ENCODE measurements around the gene SEC23B.
"Not testable (repeated sequence)": the region's sequence is repeated elsewhere in the genome, so short reads cannot be mapped to it uniquely, and the experiment has no call there.

Gene SEC23B

DNA sequence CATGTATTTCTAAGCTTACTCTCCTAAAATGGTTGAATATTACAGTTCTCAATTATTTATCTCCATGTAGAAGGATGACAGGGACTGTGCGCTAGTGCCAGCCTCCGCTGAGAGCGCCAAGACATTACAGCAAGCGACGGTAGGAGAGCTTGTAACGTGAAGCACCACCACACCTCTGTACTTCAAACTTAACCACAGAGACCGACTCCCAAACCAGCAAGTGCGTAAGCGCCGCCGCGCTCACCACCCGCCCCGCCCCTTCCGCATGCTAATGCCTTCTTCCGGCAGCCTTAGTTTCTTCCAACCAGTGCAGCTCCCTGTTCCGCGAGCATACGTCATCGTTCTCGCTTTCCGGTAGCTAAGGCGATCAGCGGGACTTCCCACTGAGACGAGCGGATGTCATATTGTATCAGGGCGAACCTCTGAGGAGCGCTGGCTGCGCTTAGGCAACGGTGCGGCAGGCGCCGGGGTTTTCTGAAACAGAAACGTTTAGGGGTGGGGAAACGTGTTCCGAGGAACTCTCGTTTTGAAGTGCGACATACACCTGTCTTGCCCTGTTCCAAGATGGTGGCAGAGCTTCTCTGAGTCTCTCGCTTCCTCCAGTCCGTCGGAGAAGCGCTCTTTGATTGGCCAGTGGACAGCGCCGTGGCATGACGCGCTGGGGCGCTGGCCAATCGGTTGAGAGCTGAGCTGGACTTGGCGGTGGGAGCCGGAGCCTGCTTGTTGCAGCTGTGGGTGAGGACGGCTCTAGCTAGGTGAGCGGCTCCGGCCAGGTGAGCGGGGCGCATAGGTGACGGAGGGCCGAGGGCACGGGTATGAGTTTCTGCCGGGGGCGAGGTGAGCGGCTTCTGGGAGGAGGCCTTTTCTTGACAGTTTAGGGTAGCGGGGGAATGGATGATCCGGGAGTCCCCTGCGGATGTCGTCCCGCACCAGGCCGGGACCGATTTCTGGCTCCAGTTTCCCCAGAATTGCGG is at the start of gene SEC23B:
SEC23B (plus strand) TSS at position 723 of the 974 bp plus-strand sequence. CDS start 2,896 bp downstream, outside the sequence.
- peak; percentile 96 for DNase-seq (ENCODE audit: low read depth)

DNA sequence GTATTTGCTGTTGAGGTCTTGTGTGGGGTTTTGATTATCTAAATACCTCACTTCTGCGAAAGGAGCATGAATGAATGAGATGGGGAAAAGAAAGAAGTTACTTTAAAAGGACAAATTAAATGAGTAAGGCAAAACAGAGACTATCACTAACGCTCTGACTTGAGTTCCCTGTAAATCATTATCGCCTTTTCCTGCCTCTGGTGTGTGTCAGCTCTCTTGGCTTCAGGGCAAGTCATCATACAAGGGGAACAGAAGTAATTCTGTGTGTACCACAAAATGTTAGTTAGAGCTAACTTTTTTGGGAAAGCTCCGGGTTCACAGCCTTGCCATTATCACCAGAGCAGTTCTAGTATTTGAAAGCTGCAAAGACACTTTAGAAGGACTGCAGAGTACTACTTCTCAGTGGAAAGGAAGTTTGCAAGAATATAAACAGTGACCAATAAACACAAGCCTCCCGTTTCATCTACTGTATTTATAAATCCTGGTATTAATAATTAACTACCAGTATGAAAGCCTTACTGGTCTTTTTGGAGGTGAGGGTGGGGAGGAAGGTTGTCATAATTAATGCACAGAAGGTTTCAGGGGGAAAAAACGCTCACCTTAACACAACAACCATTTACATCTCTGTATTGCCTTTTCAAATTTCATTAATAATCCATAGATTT is 42.1 kb upstream of the SEC23B start:
- no peak for DNase-seq (ENCODE audit: low read depth)

DNA sequence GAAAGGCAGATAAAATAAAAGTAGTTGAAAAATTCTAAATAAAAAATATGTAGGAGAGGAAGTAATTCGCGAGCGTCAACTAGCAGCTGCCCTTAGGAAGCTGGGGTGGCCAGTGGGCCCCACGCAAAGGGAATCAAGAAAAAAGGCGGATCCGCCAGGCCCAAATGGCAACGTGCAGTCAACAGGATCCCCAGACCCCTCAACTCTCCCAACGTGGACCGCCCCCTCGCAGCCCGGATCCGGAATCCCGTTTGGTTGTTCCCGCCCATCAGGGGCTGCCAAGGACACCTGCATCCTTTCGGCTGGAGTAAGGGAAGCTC is 41.2 kb upstream of the SEC23B start:
- DNase-seq (ENCODE audit: low read depth): no peak

DNA sequence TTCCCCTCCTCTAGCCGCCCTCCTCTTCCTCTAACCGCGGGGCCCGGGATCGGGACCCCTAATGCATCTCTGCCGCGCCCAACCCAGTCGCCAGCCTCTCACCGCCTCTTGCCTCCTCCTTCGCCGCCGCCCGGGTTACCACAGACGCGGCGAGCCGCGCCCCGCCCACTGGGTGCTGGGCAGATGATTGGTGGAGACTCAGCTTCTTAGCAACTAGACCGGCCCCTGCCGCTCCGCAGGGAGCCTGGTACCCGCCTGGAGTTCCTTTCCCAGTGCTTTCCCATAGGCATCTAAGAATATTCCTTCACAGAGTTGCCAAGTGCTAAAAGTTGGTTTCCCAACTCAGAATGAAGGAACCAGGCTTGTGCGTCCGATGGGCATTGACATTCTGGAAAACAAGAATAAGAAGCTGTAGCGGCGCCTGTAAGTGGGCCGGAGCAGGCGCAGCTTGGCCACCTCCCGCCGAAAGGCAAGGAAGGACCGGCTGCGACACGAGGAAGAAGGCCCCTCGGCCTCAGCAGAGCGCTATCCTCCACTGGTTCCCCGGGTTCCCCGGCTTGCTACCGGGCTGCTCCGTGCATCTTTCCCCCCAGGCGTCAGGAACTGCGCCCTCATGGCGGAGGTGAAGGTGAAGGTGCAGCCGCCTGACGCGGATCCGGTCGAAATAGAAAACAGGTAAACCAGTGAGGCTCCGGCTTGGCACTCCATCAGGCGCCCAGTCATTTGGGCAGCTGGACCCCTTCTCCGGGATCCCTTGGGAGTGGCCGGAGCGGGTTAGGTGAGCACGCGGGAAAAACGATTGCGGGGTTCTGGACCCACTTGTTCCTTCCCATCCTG is 40.6 kb upstream of the SEC23B start, which contains the start of the genes DZANK1 and POLR3F:
DZANK1 (minus strand) TSS at position 137 of the 837 bp plus-strand sequence. CDS start 1,672 bp downstream, outside the sequence.
POLR3F (plus strand) TSS at position 497 of the 837 bp plus-strand sequence; CDS start at position 614, 117 bp downstream.
- peak; percentile 85 for DNase-seq (ENCODE audit: low read depth)

DNA sequence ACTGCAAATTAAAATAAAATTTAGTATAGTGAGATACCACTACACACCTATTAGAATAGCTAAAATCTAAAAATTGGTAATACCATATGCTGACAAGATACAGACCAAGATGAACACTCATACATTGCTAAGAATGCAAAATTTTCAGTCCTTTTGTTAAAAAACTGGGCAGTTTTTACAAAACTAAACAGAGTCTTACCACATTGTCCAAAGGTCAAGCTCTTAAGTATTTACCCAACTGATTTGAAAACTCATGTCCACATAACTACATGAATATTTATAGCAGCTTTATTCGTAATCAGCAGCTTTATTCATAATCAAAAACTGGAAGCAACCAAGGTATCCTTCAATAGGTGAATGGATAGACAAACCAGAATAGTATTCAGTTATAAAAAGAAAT is 30.5 kb upstream of the SEC23B start:
- DNase-seq (ENCODE audit: low read depth): no peak

DNA sequence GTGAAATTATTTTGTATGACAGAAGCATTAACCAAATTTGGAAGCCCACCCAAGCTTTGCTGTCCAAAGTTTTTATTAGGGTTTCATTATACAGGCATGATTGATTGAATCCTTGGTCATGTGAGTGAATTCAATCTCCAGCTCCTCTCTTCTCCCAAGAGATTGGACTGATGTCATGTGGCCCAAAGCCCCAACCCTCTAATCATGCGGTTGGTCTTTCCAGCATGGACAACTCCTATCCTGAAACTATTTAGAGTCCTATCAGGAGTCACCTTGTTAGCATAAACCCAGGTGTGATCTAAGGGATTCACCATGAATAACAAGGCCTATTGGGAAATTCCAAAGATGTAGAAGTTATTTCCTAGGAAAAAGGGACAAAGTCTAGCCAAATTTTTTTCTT is 29.9 kb upstream of the SEC23B start:
- DNase-seq (ENCODE audit: low read depth): no peak

DNA sequence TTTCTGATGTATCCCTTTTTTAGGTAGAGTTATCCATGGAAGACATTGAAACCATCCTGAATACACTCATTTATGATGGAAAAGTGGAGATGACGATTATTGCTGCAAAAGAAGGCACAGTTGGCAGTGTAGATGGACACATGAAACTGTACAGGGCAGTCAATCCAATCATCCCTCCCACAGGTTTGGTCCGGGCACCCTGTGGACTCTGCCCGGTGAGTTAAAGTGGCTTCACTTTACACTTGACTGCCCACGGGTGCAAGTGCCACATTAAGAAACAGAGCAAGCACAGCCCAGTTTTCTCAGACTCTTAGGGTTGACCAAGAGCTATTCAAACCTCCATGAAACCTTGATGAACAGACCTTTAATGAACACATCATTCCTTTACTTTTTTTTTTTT is 26.1 kb upstream of the SEC23B start:
- DNase-seq (ENCODE audit: low read depth): no peak

DNA sequence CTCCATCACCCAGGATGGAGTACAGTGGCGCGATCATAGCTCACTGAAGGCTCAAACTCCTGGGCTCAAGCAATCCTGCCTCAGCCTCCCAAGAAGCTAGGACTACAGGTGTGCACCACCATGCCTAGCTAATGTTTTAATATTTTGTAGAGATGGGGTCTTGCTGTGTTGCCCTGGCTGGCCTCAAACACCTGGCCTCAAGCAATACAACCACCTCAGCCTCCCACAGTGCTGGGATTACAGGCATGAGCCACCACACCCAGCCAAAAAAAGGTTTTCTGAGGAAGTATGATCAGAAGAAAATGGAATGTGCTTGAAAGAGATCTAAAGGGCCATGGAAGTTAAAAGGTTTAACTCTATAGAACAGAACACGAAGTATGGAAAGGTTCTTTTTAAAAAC is 19.4 kb upstream of the SEC23B start:
- DNase-seq (ENCODE audit: low read depth): no peak

DNA sequence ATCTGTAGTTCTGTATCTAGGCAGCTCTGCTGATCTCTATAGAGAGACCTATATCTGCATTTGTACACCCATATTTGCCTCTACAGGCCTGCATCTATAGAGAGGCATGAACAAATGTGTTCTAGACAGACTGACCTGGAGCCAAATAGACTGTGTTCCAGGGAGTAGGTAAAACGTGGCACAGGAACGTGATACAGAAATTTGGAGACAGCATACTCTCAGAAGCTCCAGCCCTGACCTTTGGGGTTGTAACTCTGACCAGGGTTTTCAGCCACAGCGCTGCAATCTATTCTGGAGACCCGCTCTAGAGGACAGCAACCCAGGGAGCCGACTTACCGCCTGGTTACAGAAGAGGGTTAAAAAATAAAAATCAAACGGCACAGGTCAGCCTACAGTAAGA is 11.7 kb upstream of the SEC23B start:
- no peak for DNase-seq (ENCODE audit: low read depth)

DNA sequence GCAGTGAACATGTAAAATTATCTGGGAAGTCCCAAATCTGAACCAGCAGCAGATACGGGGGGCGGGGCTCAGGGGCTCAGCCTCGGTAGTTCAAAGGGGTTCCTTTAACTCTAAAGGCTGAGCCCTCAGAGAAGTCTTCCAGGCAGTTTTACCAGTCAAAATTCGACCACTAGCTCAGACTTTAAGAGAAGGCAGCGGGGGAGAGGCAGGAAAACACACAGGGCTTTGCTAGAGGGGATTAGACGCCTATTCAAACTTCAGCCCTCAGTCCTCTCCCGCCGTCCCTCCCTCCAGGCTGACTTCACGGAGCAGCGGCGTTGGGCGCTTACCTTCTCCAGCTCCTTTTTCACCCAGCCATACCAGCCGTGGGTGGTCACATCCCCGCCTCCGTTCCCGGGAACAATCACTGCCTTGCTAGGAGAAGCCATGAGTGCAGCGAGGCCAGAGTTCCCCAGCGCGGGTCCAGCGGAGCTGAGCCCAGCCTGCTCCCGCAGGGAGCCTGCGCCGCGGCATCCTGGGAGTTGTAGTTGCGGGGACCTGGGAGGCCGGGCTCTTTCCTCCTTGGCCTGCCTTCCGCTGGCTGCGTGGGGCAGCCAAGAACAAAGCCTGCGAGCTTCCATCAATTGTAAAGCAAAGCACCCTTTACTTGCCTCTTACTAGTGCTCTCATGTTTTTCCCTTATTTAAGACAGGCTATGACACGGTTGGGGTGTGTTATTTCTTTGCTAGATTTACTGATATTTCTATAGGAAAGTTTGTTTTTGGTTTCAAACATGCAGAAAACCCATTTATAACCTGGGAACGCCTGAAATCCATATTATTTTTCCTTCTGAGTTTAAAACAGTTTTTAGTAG is 10.8 kb upstream of the SEC23B start, which contains the start of gene RBBP9:
RBBP9 (minus strand) TSS at position 486 of the 853 bp plus-strand sequence; CDS start at position 428, 58 bp downstream.
- DNase-seq (ENCODE audit: low read depth): peak; percentile 48

DNA sequence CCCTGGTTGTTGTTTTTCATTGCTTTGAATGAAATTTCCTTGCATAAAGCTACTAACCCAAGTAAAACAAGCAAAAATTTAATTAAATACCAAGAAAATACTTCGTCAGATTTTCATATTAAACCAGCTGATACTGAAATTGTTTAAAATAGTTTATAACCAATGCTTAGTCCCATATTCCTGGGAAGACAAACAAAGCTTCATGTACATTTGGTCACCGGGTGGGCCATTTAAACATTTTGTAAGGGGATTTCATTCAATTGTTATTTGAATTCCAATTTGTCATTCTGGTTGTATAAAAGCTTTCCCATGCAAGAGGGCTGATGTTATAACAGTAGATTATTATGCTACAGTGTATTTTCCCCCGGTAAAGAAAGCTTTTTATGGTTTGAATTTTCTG is 10.1 kb upstream of the SEC23B start:
- DNase-seq (ENCODE audit: low read depth): no peak

DNA sequence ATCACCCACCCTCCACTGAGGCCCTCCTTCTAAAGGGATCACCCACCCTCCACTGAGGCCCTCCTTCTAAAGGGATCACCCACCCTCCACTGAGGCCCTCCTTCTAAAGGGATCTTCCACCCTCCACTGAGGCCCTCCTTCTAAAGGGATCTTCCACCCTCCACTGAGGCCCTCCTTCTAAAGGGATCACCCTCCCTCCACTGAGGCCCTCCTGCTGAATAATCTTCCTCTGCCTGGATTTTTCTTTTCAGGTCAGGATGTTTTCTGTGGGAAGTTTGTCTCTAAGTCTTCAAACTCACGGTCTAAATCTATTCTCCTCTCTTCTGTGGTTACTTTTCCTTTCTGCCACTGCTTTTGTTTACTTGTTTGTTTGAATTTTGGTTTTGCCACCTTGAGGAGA is 6.1 kb upstream of the SEC23B start:
- DNase-seq (ENCODE audit: low read depth): not testable (repeated sequence)

DNA sequence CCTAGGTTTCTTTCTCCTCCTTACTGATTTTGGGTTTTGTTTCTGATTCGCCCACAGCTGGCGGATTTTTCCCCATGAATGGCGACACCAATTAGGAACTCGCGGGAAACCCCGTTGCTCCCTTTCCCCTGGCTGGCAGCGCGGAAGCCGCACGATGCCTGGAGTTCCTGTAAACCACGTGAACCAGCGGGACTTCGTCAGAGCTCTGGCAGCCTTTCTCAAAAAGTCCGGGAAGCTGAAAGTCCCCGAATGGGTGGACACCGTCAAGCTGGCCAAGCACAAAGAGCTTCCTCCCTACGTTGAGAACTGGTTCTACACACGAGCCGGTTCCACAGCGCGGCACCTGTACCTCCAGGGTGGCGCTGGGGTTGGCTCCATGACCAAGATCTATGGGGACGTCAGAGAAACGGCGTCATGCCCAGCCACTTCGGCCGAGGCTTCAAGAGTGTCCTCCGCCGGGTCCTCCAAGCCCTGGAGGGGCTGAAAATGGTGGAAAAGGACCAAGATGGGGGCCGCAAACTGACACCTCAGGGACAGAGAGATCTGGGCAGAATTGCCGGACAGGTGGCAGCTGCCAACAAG is 3.2 kb upstream of the SEC23B start:
- no peak for DNase-seq (ENCODE audit: low read depth)

DNA sequence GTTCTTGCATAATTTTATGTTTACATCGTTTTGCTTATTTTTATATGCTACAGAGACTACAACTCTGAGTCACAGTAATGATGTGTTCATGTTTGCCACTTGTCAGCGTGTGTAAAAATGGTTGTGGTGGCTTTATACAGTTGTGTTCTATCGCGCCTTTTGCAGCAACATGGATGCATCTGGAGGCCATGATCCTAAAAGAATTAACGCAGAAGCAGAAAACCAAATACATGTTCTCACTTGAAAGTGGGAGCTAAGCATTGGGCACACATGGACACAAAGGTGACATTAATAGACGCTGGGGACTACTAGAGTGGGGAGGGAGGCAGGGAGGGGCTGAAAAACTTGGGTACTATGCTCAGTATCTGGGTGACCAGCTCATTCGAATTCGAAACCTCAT is 996 bp upstream of the SEC23B start:
- no peak for DNase-seq (ENCODE audit: low read depth)

DNA sequence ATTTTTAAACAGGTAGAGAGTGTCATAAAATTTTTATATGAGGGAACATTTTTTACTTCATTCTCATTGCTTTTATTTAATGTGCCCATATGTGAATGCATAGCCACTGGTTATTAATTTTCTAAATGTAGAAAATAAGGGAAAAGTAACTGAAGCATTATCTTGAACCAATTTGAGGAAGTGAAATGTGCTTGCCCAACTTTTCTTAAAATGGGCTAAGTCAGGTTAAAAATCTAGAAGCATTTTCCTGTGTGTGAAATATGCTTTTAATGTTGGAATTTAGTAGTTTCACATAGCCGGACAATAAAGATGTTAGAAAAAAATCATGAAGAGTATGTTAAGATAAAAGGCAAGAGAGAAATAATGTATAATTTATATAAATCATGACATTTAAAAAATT is 3.8 kb downstream of the SEC23B start:
- no peak for DNase-seq (ENCODE audit: low read depth)

DNA sequence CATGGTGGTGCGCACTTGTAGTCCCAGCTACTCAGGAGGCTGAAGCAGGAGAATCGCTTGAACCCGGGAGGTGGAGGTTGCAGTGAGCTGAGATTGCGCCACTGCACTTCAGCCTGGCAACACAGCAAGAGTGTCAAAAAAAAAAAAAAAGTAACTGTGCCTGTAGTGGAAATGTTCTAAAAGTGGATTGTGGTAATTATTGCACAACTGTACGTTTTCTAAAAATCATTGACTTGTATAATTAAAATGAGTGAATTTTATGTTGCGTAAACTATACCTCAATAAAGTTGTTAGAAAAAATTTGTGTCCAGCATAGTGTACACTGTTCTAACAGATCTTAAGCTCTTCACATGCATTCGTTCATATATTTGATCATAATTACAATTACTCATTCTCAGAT is 5.5 kb downstream of the SEC23B start:
- no peak for DNase-seq (ENCODE audit: low read depth)

DNA sequence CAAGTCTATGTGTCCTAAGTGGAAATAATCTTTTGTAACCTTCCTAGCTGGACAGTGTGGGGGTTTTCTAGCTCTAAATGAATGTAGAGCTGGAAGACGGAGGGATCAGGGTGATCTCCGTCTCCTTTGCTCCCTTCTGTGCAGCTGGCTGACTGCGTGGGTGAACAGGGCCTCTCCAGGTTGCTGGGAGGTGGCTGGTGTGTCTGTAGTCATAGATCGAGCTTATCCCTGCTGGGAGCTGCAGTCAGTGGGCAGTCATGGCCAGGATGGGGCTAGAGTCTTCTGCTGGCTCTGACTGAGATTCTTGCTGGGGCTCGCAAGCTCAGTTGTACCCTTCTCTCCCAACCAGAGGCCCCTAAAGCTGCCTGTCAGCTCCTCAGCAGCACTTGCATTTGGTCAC is 6.4 kb downstream of the SEC23B start:
- no peak for DNase-seq (ENCODE audit: low read depth)

DNA sequence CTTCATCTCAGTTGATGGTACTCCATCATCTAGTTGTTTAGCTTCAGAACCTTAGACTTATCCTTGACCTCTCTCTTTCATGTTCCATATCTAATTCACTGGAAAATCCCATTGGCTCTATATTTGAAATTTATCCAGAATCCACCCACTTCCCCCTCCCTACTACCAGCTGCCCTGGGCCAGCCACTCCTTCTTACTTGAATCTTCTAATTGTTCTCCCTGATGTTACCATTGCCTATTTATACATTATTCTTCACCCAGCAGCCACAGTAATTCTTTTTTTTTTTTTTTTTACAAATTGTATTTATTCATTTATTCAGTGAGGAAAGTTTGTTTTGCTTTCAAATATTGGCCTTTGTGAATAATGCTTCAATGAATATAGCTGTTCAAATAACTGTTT is 8.2 kb downstream of the SEC23B start:
- no peak for DNase-seq (ENCODE audit: low read depth)

DNA sequence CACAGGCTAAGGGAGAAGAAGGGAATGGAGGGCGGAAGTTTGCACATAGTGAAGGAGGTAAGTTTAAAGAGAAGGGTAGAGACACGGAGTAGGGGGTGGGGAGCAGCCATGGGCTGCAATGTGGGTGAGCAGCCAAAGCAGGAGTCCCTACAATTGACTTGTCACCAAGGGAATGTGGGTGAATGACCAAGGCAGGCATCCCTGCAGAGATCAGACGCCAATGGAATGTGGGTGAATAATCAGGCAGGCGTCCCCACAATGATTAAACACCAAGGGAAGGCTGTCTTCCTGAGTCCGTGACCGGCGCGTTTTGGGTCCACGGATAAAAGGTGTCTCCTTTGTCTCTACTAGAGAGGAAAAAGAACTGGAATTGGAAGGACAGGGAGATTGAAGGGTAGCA is 14.3 kb downstream of the SEC23B start:
- not testable (repeated sequence) for DNase-seq (ENCODE audit: low read depth)

DNA sequence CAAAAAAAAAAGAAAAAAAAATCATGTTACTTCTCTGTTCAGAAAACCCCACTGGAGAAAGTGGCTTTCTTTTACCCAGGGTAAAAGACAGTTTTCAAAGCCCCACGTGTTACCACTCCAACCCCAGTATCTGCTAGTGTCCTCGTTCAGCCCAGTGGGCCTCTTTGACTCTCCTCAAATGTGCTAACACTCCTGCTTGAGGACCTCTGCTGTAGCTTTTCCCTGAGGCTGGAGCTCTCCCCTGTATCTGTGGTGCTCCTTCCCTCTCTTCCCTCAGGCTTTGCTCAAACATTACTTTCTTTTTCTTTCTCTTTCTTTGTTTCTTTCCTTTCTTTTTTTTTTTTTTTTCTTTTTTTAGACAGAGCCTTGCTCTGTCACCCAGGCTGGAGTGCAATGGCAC is 15.3 kb downstream of the SEC23B start:
- no peak for DNase-seq (ENCODE audit: low read depth)

DNA sequence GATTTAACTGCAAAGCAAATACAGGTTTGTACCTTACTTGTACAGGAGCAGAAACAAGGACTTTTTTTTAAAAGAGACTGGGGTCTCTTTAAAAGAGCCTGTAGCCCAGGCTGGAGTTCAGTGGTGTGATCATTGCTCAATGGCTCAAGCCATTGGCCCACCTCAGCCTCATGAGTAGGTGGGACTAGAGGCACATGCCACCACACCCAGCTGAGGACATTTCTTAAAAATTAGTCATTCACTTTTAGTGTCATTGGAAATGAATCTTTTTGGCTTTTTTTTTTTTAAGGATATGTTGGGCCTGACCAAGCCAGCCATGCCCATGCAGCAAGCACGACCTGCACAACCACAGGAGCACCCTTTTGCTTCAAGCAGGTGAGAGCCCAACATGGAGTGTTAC is 16.9 kb downstream of the SEC23B start:
- DNase-seq (ENCODE audit: low read depth): no peak

All from T-helper 22 cell (primary cell).